Transverse colon (tissue), 4 donors: ENCODE measurements around the gene TAS1R3. TPM values are rescaled to one million over a fixed set of nuclear protein-coding genes. Genes with fewer than 3 reads are reported as not detected.

Source experiments
- DNase-seq: peaks from one replicate; pipeline ENCODE4 v3.0.0-alpha.2; 2019
- H3K27ac ChIP-seq, 4 donors: fragments of 200-600 bp; sonication (generic); 2 replicates each; pipeline ENCODE4 v1.5.1; 2016 to 2018; ENCODE audit warnings: inconsistent platforms in 4 of 4
- H3K27me3 ChIP-seq: fragments of 200-600 bp; sonication (generic); 2 replicates; pipeline ENCODE4 v1.5.1; 2017; ENCODE audit warnings: inconsistent platforms
- H3K36me3 ChIP-seq, 4 donors: fragments of 200-600 bp; sonication (generic); 2 replicates each; pipeline ENCODE4 v1.5.1; 2017 to 2019; ENCODE audit warnings: inconsistent platforms in 4 of 4
- H3K4me1 ChIP-seq, 4 donors: fragments of 200-600 bp; sonication (generic); 2 replicates each; pipeline ENCODE4 v1.5.1; 2017 to 2020; ENCODE audit warnings: inconsistent platforms in 4 of 4
- H3K4me3 ChIP-seq, 4 donors: fragments of 200-600 bp; sonication (generic); 1 replicate in 1 of 4; 2 replicates in 3 of 4; pipeline versions ENCODE4 v1.5.1 to v1.6.1; 2017 to 2019; ENCODE audit warnings: inconsistent platforms in 4 of 4
- H3K9me3 ChIP-seq, 2 donors: fragments of 200-600 bp; sonication (generic); 2 replicates each; pipeline ENCODE4 v1.5.1; 2017 to 2019; ENCODE audit warnings: inconsistent platforms in 2 of 2
- EP300 ChIP-seq: sonication (generic); formaldehyde crosslinking; IDR thresholded peaks from one replicate; pipeline ENCODE4 v1.6.1; 2017; ENCODE audit warnings: antibody characterized with exemption, low read depth
- POLR2A ChIP-seq: fragments of 450-650 bp; IDR thresholded peaks from one replicate; pipeline ENCODE4 v1.6.1; 2016; ENCODE audit warnings: antibody characterized with exemption, mild to moderate bottlenecking, moderate library complexity
- POLR2AphosphoS5 ChIP-seq, 3 donors: sonication (generic); formaldehyde crosslinking; IDR thresholded peaks; one replicate each; pipeline ENCODE4 v1.6.1; 2016; ENCODE audit warnings: antibody characterized with exemption in 3 of 3
- WGBS, 2 donors: methylation state at CpG; one replicate each; pipeline ENCODE4 v1.1.5; 2018; ENCODE audit warnings: low coverage in 1 of 2; 5-methylcytosine and 5-hydroxymethylcytosine counted together
- in situ Hi-C, 4 donors: fragments of 200-750 bp; cut with MboI; loops; one replicate each; pipeline versions ENCODE4 v1.15.0 to v1.15.1; 2017; ENCODE audit warnings: low sequenced_read_pairs in 3 of 4, low pct_ligation_motif_present in 1 of 4, low pct_unique_long_range_greater_than_20kb in 1 of 4
- intact Hi-C: fragments of 100-400 bp; cut with DNase I; formaldehyde crosslinking; loops from one replicate; pipeline ENCODE4 v1.15.1; 2023; ENCODE audit warnings: low total_unique reads
- total RNA-seq, 4 donors: library from RNA; depleted of rRNA; stranded (reverse); fragments of >200 nt; gene quantifications; one replicate each; pipeline ENCODE4 v1.1.0, GENCODE V29; 2016
- TF ChIP-seq, protein P1 (sequence below), 5 experiments: fragments of 200-600 bp in 3 of 5; fragments of 450-650 bp in 2 of 5; sonication (generic) in 3 of 5; IDR thresholded peaks; 1 replicate in 2 of 5; 2 replicates in 3 of 5; pipeline ENCODE4 v1.5.1; 2016 to 2017; ENCODE audit warnings: antibody characterized with exemption in 5 of 5, inconsistent platforms in 3 of 5, mild to moderate bottlenecking in 2 of 5, moderate library complexity in 1 of 5

TAS1R3 gene
- total RNA-seq, 4 donors from 2014 or later = 0.40 to 2.0 (median 1.9) TPM; not detected in 1

DNA sequence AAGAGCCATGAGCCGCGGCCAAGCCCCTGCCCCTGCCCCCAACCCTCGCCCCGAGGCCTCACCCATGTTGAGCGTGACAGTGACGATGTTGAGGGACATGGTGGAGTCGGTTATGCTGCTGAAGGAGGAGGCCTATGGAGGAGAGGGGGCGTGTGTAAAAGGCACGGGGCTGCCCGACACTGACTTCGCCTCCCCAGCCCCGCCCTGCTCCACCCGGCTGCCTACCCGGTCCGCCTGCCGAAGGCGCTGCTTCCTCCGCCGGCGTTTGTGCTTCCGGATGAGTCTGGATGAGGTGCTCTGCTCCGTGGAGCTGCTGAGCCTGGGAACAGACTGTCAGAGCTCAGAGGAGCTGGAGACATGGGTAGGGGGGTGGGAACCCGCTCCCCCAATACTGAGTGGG lies 9.1 kb downstream of the TAS1R3 start:
- H3K4me3 ChIP-seq = no peak overlapping the region
- intact Hi-C loops = no loop called here
- peaks cover 0 to 3% (median 0%) of the 10 kb centered on the region in 4 donors for H3K36me3 ChIP-seq
- no peaks in the 10 kb centered on the region for H3K27me3 ChIP-seq
- TF ChIP-seq, protein P1, sequence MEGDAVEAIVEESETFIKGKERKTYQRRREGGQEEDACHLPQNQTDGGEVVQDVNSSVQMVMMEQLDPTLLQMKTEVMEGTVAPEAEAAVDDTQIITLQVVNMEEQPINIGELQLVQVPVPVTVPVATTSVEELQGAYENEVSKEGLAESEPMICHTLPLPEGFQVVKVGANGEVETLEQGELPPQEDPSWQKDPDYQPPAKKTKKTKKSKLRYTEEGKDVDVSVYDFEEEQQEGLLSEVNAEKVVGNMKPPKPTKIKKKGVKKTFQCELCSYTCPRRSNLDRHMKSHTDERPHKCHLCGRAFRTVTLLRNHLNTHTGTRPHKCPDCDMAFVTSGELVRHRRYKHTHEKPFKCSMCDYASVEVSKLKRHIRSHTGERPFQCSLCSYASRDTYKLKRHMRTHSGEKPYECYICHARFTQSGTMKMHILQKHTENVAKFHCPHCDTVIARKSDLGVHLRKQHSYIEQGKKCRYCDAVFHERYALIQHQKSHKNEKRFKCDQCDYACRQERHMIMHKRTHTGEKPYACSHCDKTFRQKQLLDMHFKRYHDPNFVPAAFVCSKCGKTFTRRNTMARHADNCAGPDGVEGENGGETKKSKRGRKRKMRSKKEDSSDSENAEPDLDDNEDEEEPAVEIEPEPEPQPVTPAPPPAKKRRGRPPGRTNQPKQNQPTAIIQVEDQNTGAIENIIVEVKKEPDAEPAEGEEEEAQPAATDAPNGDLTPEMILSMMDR (IDR thresholded peaks at IDR 0.05) = no peak
- TF ChIP-seq EP300 (no peak), POLR2AphosphoS5 (IDR thresholded peaks at IDR 0.05) (no peak), POLR2A (no peak)
- in situ Hi-C loops = no loop called here
- H3K27ac ChIP-seq = no peak overlapping the region
- DNase-seq = no peak
- 88% methylated on average over 23 of the region's 23 CpGs; no CpG with 5 or more reads in 1 of the 2 donors for WGBS, 2 donors
- peaks cover 4 to 9% (median 5%) of the 10 kb centered on the region in 4 donors for H3K4me1 ChIP-seq
- no peaks in the 10 kb centered on the region for H3K9me3 ChIP-seq

DNA sequence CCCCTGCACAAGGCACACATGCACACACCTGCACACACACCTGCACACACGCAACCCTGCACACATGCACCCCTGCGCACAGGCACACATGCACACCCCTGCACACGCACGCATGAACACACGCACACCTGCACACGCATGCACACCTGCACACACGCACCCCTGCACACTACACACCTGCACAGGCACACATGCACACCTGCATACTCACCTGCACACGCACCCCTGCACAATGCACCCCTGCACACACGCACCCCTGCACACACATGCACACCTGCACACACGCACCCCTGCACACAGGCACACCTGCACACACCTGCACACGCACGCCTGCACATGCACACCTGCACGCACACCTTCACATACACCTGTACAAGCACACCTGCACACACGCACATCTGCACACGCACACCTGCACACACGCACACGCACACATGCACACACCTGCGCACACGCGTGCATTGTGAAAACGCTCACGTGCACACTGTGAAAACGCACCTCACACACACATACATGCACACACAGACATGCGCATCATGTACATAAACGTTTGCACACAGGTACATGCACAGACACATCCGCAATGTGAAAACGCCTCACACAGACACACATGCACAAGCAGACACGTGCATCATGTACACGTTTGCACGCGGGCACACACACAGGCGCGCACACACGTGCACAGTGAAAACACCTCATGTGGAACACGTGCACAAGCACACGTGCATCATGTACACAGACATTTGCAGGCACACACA lies 9.9 kb downstream of the TAS1R3 start:
- H3K4me1 ChIP-seq = peaks cover 11 to 17% (median 13%) of the 10 kb centered on the region in 4 donors
- peaks cover 0 to 3% (median 0%) of the 10 kb centered on the region in 4 donors for H3K36me3 ChIP-seq
- H3K27ac ChIP-seq = no peak overlapping the region
- intact Hi-C loops = no loop called here
- no peak for TF ChIP-seq POLR2A
- TF ChIP-seq POLR2AphosphoS5 (IDR thresholded peaks at IDR 0.05) = no peak
- TF ChIP-seq, protein P1 (IDR thresholded peaks at IDR 0.05) = no peak
- no peak for TF ChIP-seq EP300
- in situ Hi-C loops = no loop called here
- no peaks in the 10 kb centered on the region for H3K9me3 ChIP-seq
- 89 to 93% methylated on average over 18 to 36 of the region's 36 CpGs for WGBS, 2 donors
- no peaks in the 10 kb centered on the region for H3K27me3 ChIP-seq
- H3K4me3 ChIP-seq = no peak overlapping the region
- DNase-seq = no peak

DNA sequence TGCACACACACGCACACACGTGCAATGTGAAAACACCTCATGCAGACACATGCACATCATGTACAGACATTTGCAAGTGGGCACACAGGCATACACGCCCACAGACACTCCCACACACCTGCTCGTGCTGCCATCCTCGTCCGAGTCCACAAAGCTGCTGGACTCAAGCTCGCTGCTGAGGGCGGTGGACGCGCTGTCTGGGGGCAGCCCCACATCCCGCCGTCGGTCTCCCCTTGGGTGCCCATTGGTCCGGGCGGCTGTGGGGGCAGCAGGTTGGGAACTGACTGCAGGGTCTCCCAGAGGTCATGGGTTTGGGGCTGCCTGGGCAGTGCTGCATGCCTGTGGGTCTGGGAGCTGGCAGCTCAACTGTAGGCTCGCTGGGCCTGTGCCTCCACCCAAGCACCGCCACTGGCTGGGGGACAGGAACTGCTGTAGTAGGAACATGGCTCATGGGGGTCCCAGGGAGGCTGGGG lies 10.5 kb downstream of the TAS1R3 start:
- no peaks in the 10 kb centered on the region for H3K9me3 ChIP-seq
- intact Hi-C loops = no loop called here
- no peak for DNase-seq
- no peak for TF ChIP-seq POLR2A
- no peak for TF ChIP-seq POLR2AphosphoS5 (IDR thresholded peaks at IDR 0.05)
- TF ChIP-seq, protein P1 (IDR thresholded peaks at IDR 0.05) = no peak
- no peak for TF ChIP-seq EP300
- no peak overlapping the region for H3K4me3 ChIP-seq
- H3K36me3 ChIP-seq = peaks cover 0 to 3% (median 0%) of the 10 kb centered on the region in 4 donors
- in situ Hi-C loops = no loop called here
- no peak overlapping the region for H3K27ac ChIP-seq
- no peaks in the 10 kb centered on the region for H3K27me3 ChIP-seq
- peaks cover 18 to 23% (median 19%) of the 10 kb centered on the region in 4 donors for H3K4me1 ChIP-seq
- 93% methylated on average over 17 of the region's 17 CpGs; no CpG with 5 or more reads in 1 of the 2 donors for WGBS, 2 donors

DNA sequence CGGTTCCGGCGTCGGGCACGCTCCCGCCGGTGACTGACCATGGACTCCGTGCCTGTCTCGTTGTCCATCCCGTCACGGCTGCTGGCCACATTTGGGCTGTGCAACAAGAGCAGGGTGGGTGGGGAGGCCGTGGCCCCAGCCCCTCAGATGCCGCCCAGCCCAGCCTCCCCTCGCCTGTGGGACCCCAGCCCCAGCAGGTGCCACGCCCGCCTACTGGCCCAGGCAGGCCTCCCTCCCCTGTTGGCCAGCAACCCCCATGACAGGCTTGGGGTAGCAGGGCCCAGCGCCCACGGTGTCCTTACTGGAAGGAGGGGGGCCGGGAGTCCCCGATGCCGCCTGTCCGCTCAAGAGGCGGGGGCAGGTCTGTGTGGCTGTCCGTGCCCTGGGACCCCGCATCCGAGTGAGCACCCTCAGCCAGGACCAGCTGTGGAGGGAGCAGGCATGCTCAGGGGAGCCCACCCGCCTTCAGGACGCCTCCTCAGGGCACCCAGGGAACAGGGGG lies 11.0 kb downstream of the TAS1R3 start:
- intact Hi-C loops (no loop called here), in situ Hi-C loops (no loop called here)
- Histone ChIP-seq H3K27ac (no peak overlapping the region), H3K27me3 (no peaks in the 10 kb centered on the region), H3K4me1 (peaks cover 23 to 28% (median 24%) of the 10 kb centered on the region in 4 donors), H3K4me3 (no peak overlapping the region), H3K9me3 (no peaks in the 10 kb centered on the region), H3K36me3 (peaks cover 0 to 3% (median 0%) of the 10 kb centered on the region in 4 donors)
- TF ChIP-seq POLR2A (no peak), EP300 (no peak), POLR2AphosphoS5 (IDR thresholded peaks at IDR 0.05) (no peak)
- TF ChIP-seq, protein P1 (IDR thresholded peaks at IDR 0.05) = no peak
- DNase-seq = no peak
- whole genome bisulfite sequencing, 2 donors = 94% methylated on average over 23 of the region's 28 CpGs; no CpG with 5 or more reads in 1 of the 2 donors
